ENCODE measurements around the gene GALE.
A peak's percentile ranks its signal among the peaks of the same experiment; 100 is the strongest.
"Not testable (repeated sequence)": the region's sequence is repeated elsewhere in the genome, so short reads cannot be mapped to it uniquely, and the experiment has no call there.

GALE gene

DNA sequence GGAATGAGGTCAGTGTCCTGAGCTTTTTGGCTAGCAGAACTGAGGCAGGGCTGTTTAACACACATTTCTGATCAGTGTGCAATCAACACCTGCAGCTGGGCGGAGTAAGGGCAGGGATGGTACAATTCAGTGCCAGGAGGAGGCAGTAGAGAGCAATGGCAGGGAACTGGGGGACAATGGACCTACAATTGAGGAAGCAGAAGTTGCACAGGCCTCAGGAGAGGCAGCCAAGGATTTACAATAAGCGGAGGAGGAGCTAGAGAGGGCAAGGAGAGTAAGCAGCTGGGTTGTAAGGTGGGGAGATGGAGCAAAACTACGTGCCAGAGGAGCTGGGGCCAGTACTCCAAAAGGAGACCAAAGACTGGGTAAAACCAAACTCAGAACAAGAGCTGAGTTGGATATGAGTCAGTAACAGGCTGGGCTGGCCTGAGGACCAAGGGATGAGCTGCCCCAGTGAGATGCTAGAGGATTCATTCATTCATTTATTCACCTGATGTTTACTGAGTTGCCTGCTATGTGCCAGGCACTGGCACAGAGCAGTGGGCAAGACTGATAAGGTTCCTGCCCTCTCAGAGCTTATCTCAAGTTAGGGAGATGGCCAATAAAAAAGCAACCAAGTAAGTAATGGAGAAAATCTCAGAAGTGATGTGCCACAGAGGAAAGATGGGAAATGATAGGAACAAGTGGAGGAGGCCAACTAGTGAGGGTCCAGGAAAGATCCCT lies 10.4 kb upstream of the GALE start:
- DNase-seq (ENCODE audit: extremely low spot score, insufficient read length, low read depth) (no peak), FAIRE-seq (peak; percentile 84)

DNA sequence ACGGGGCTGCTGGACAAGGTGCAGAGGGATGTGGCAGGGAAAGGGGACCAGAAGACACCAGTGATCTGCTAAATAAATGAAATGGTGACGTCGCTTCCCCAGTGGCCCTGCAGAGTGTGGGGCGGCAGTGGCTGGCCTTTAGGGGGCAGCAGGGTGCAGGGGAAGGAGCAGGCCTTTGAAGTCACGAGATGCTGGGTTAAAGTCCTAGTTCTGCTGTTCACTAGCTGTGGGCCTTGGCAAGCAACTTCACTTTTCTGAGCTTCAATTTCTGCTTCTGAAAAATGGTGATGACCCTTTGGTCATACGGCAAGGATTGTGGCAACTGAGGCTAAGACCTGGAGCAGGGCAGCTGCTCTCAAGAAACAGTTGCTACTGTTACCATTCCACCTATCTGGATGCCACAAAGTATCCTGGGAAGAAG lies 9.2 kb upstream of the GALE start:
- DNase-seq (ENCODE audit: extremely low spot score, insufficient read length, low read depth) (peak; percentile 69), FAIRE-seq (peak; percentile 84)

DNA sequence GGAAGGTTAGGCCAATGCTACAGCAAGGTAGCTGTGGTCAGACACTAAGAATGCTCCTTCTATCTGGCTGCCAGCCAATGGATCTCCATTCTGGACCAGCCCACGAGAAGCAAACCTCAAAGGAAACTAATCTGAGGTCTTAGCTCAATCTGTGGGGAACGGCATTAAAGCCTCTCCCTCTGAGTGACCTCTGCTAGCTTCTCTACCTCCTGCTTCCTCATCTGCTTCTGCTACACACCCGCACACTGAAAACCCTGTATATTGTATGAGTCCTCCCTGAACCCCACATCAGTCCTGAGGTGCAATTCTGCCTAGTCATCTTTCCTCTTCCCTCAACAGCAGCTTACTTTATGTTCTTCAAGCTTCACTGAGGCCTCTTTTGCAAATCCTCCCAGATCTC lies 6.9 kb upstream of the GALE start:
- DNase-seq (ENCODE audit: extremely low spot score, insufficient read length, low read depth) (no peak), FAIRE-seq (no peak)

DNA sequence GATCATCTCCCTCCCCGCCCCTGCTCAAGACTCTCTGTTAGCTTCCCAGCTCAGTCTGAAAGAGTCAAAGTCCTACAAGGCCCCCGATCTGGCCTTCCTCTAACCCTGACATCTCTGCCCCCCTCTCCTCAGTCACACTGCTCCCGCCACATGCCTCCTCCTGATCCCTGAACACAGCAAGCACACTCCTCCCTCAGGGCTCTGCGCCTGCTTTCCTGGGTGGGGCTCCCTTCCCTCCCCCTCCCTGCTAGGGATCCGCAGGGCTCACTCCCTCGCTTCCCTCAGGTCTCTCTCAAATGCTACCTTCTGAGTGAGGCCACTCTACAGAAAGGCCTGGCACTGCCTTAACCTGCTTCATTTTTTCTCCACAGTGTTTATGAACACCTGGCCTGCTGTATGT lies 5.7 kb upstream of the GALE start:
- FAIRE-seq = no peak
- no peak for DNase-seq (ENCODE audit: extremely low spot score, insufficient read length, low read depth)

DNA sequence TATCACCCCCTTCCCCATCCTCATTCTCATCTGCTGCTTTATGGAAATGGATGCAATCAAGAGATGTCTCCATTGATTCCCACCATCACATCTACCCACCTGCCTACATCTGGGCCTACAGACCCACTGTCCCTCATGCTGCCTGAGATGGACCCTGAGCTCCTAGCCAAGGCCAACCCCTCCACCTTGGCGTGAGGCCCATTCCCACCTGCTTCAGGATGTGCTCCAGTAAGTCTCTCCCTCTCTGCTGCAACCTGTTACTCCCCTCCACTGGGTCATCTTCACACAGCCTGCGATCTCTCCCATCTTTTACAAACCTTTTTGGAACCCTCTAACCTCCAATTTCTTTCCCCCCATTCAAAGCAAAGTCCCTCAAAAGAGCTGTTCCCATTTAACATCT lies 4.5 kb upstream of the GALE start:
- FAIRE-seq = no peak

DNA sequence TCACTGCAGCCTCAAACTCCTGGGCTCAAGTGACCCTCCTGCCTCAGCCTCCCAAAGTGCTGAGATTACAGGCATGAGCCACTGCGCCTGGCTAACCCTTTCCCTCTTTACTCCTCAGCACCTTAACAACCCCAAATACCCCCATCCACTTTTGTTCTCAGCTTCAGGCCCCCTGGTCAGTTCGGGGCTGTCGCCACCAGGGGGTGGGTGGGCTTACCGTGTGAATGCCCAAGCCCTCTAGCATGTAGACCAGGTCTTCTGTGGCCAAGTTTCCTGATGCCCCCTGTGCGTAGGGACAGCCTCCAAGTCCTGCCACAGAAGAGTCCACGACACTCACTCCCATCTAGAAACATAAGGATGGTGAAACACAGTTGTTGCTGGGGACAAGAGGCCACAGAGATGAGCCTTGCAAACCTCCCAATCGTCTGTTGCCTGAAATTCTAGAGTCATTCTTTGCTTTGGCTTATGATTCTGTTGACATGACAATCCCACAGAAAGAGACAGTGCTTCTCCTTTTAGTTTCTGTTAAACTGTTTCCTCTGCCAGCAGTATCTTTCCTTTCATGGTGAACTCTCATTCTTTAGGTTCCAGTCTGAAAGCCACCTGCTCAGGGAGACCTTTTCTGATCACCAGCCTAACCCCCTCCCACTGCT lies 3.8 kb upstream of the GALE start:
- DNase-seq (ENCODE audit: extremely low spot score, insufficient read length, low read depth) = no peak
- FAIRE-seq = no peak

More for the DNA sequence above, 4.5 kb upstream of the GALE start:
- no peak for DNase-seq (ENCODE audit: extremely low spot score, insufficient read length, low read depth)

DNA sequence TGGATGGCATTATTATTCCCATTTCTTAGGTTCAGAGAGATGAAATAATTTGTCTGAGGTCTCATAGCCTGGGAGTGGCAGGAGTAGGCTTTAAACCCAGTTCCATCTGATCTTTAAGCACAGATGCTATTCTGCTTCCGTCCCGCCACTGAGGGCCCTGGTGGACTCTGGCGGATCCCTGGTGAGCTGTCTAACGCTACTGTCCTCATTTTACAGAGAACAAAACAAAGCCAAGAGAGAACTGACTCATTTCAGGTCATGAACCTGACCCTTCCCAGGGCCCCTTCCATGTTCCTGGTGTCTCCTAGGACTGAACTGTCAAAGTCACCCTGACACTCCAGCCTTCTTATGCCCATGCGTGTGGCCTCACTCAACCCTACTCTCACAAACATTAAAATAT lies 3.1 kb upstream of the GALE start:
- FAIRE-seq = no peak
- DNase-seq (ENCODE audit: extremely low spot score, insufficient read length, low read depth) = no peak

DNA sequence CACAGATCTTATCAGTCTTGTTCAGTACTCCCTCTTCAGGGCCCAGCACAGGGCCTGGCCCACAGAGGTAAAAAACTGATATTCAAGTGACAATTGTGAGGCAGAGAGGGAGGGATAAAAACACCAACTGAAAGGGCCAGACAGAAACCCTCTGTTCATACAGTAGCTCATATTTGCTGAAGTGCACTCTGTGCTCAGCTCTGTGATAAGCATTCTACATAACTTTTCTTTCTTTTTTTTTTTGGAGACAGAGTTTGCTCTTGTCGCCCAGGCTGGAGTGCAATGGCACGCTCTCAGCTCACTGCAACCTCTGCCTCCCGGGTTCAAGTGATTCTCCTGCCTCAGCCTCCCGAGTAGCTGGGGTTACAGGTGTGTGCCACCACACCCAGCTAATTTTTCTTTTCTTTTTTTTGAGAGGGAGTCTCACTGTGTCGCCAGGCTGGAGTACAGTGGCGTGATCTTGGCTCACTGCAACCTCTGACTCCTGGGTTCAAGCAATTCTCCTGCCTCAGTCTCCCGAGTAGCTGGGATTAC lies 2.3 kb upstream of the GALE start:
- DNase-seq (ENCODE audit: extremely low spot score, insufficient read length, low read depth); FAIRE-seq: not testable (repeated sequence)

DNA sequence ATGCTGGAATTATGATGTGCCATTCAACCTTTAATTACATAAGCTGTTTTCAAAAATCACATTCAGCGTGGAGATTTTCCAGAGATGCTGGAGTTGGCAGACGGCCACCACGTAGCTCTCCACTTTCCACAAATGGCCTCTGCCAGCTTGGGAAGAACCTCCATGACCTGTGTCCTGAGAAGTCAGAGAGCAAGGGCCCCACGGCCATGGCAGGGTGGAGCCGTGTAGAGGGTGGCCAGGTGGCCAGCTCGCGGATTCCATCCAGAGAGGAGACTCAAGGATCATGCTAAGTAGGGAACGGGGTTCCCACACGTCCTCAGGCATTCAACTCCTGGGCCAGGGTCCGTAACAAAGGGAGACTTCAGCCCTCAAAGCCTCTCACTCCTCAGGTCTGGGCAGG lies 1.3 kb upstream of the GALE start:
- DNase-seq (ENCODE audit: extremely low spot score, insufficient read length, low read depth) (no peak), FAIRE-seq (no peak)

DNA sequence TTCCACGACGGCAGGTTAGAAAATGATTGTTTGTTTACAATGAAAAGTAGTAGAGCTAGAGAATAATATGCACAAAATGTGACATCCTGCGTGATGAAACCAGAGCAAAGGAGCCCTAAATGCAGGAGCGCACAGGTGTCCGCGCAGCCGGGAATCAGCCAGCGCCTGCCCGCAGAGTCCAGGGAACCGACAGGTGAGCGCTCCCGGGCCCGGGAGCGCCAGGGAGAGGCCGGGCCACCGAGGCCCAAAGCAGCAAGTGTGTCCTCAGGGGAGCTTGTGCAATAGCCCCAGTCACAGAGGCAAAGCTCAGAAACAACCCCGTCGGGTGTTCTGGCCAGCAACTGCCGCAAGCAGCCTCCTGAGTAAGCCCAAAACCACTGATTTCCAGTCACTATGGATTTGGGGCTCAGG lies 789 bp upstream of the GALE start:
- FAIRE-seq (no peak), DNase-seq (ENCODE audit: extremely low spot score, insufficient read length, low read depth) (no peak)

DNA sequence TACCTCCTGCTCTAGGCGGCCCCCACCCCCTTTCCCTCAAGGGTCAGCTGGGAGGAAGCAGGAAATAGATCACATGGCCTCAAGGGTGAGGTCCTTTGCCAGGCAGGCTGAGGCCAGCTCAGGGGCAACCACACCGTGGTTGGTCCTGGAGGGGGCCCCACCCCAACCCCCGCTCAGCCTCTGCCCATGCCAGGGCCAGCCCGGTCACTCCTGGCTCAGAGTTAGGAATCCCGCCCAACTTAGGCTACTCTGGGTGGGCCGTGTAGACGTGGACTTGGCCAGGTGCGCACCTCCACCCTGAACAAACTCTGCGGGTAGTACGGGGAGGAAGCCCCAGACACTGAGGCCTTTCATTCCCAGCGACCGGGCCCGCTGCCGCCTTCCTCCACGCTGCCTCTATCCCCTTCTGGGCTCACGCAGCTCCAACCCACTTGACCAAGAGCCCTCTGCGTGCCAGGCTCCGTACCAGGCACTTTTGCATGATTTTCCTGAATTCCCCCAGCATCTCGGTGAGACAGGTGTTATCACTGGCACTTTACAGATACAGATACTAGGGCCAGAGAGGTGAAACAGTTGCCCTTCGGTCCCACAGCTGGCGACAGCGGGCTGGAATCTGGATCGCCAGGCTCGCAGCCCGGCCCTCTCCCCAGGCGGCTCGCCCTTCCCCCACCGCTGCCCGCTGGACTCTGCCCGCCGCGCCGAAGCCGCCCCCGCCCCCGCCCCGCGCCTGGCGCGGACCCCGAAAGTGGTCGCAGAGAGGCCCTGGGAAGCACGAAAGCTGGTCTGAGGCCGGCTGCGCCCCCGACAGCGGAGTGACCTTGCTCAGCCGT lies 769 bp downstream of the GALE start:
- DNase-seq (ENCODE audit: extremely low spot score, insufficient read length, low read depth) (no peak), FAIRE-seq (peak; percentile 72)

DNA sequence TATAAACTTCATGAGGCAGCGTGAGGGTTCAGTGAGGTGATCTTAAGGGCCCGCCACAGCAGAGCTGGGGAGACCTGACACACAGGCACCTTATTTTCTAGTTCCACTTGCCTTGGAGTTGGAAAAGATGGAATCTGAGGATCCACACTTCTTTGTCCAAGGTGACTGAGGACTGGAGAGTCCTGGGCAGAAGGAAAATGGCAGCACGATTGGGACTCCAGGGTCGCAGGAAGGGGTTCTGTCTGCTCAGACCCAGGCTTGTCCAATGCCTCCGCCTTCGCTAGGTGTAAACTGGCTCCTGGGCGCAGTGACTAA lies 1.3 kb downstream of the GALE start:
- DNase-seq (ENCODE audit: extremely low spot score, insufficient read length, low read depth) (no peak), FAIRE-seq (no peak)

DNA sequence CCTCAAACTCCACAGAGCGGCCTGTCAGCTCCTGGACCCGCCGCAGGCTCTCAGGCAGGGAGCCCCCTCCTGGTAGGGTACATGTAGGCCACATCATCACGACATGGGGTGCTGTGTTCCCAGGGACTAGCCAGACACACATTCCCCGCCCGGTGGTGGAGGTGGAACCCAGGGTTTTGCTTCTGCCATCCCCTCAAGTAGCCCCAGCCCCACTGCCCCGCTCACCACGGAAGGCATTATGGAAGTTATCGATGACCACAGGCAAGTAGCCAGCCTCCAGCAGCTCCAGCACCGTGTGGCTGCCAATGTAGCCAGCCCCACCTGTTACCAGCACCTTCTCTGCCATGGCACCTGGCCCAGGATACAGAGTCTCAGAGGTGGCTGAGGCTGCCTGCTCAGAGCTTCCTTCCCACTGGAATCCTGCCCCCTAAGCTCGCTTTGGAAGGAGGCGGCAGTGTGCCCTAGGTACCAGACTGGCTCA lies 1.9 kb downstream of the GALE start:
- no peak for FAIRE-seq
- no peak for DNase-seq (ENCODE audit: extremely low spot score, insufficient read length, low read depth)

DNA sequence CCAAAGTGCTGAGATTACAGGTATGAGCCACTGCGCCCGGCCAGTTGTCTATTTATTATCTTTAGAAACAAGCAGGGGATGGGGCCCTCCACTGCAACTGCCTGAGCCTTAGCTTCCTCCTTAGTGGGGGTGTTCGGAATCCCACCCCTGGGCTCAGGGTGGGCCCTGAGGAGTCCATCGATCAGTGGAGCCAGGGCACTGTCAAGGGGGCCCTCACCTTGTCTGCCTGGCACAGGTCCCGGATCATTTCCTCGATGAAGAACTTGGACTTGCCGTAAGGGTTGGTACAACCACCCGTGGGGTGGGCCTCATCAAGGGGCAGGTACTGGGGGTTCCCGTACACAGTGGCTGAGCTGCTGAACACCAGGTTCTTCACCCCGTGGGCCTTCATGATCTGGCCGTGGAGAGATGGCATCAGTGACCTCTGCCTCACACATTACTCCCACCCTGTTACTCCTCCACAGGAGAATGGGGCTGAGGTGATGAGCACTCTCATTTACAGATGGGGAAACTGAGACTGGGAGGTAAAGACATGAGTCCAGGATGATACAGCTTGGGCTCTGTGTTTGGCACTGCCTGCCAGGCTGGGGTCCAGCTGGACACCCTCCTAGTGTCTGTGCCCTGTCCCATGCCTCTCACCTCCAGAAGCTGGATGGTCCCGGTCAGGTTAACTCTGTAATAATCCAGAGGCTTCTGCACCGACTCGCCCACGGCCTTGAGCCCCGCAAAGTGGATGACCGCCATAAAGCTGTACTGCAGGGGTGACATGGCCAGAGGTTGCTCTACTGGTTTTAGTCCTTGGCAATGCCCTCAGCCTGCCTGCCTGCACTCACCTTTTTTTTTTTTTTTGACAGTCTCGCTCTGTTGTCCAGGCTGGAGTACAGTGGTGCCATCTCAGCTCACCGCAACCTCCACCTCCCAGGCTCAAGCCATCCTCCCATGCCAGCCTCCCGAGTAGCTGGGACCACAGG lies 2.8 kb downstream of the GALE start:
- FAIRE-seq = no peak

DNA sequence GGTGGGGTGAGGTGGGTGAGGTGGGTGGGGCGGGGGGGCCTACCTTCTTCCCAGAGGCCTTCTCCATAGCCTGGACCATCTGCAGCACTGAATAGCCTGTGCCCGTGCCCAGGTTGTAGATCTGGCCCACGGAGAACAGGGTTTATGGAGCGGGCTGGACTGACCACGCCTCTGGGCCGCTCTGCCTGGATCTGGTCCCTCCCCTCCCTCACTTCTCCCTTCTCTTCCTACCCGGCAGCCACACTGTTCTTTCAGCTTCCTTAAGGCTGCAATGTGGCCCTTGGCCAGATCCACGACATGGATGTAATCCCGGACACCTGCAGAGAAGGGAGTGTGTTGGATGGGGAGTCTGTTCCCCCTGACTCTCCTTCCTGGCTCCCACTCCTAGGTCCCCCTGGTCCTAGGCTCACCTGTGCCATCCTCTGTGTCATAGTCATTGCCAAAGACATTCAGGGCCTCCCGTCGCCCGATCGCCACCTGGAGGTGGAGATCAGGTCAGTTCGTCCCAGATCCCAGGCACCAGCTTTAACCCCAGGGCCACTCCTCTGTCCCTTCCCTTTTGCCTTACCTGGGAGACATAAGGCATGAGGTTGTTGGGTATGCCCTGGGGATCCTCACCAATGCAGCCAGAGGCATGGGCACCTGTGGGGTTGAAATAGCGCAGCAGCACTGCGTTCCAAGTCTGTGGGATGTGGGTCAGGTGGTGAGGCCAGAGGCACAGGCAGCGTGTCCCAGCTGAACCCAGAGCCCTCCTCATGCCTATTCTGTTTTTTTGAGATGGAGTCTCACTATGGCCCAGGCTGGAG lies 3.9 kb downstream of the GALE start:
- no peak for DNase-seq (ENCODE audit: extremely low spot score, insufficient read length, low read depth)
- FAIRE-seq = no peak

More for the DNA sequence above, 2.8 kb downstream of the GALE start:
- no peak for DNase-seq (ENCODE audit: extremely low spot score, insufficient read length, low read depth)

DNA sequence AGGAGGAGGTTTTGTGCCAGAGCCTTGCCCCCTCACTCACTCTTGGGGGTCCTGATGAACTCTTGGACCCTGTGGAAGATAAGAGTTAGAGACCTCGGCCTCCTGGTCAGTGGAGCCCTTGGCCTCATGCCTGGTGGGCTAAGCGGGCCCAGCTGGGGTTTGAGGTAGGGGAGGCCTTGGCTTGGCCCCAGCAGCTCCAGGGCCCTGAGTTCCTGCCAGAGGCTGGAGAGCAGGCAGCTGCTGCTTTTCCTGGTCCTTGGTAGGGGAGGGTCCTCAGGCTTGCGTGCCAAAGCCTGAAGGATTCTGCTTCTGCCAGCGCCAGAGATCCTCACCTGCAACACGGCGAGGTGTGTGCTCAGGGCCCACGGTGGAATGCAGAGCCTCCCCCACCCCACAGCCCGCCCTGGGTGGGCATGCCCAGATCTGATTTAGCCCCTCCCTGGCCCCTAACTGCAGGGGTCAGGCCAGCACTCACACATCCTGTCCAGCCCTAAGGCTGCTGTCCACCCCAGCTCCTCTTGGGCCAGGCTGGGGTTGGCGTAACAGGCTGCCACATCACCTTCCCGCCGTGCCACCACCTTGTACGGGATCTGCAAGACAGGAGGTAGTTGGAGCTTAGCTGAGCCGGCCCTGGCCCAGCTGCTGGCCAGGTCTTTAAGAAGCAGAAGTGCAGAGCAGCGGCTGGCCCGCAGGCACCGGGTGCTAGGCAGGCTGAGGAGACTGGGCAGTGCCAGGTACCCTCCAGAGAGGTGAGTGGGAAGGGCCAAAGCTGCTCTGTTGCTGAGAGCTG lies 4.7 kb downstream of the GALE start:
- no peak for DNase-seq (ENCODE audit: extremely low spot score, insufficient read length, low read depth)
- FAIRE-seq = no peak

DNA sequence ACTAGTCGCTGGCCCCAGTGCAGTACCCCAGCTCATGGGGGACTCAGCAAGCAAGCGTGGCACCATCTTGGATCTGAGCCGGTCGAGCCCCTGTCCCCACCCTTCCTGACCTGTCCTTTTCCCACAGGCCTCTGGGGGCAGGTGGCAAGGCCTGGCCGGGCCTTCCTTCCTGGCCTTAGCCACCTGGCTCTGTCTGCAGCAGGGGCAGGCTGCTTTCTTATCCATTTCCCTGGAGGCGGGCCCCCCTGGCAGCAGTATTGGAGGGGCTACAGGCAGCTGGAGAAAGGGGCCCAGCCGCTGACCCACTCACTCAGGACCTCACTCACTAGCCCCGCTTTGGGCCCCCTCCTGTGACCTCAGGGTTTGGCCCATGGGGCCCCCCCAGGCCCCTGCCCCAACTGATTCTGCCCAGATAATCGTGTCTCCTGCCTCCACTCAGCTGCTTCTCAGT lies 5.8 kb downstream of the GALE start:
- FAIRE-seq; DNase-seq (ENCODE audit: extremely low spot score, insufficient read length, low read depth): not testable (repeated sequence)
